Heart left ventricle (tissue), 13 donors: ENCODE data around the gene OBSL1.

Source experiments
- CTCF ChIP-seq, 12 donors: fragments of 200-600 bp; sonication (generic) in 4 of 12; IDR thresholded peaks; one replicate each; pipeline versions ENCODE4 v1.5.0 to v1.8.0; 2018 to 2022; ENCODE audit warnings: antibody characterized with exemption in 12 of 12, mild to moderate bottlenecking in 5 of 12
- POLR2A ChIP-seq, 2 donors: fragments of 450-650 bp; IDR thresholded peaks; one replicate each; pipeline ENCODE4 v1.6.1; 2017; ENCODE audit warnings: antibody characterized with exemption in 2 of 2, mild to moderate bottlenecking in 2 of 2, moderate library complexity in 2 of 2
- donor health status: ischemic (EF 13 %, LVEDD 7.1; RV severe dilation, severe dysfunction).
- donor health status: DM: no; HTN: yes; CAD: no.
- donor health status: DM: no; HTN: no; CAD: no.
- donor health status: ischemic (EF 25% LVEDD 6.9; RV normal size, moderate dysfunction).
- donor health status: ischemic (EF 25% LVEDD 5.7; RV mildly dilated, moderate dysfunction).
- donor health status: ischemic (EF 35%, LVEDD 5.7; RV mildly dilated, moderate dysfunction).
- donor health status: nonischemic (EF 11% LVEDD 7.7; RV severe dilation, severe dysfunction).
- donor health status: DM: yes; HTN: yes; CAD: no.
- donor health status: PGD.
- donor health status: ischemic (EF 29% LVEDD 5.4; RV normal size, mild dysfunction).
- donor health status: nonischemic (EF 23%, LVEDD 6.1; RV moderate dilation, normal function).

- TF ChIP-seq CTCF (IDR thresholded peaks at IDR 0.05) (no peak), POLR2A (IDR thresholded peaks at IDR 0.05) (no peak)
Observed at GRCh38 chr2:219615036-219615435, 43.7 kb upstream of the OBSL1 start.
